Ishikawa (cell line): ENCODE results near the gene GALR2.

ENCODE experiments used
- EP300 ChIP-seq: IDR thresholded peaks from 2 replicates; pipeline ENCODE4 v1.6.1; 2012; ENCODE audit warnings: borderline replicate concordance
- MAX ChIP-seq: IDR thresholded peaks from 2 replicates; pipeline ENCODE4 v1.6.1; 2012
- NFIC ChIP-seq: IDR thresholded peaks from 2 replicates; pipeline ENCODE4 v1.6.1; 2012
- RAD21 ChIP-seq: IDR thresholded peaks from 2 replicates; pipeline ENCODE4 v1.6.1; 2012; ENCODE audit warnings: low read depth
- REST ChIP-seq: IDR thresholded peaks from 2 replicates; pipeline ENCODE4 v1.6.1; 2012; ENCODE audit warnings: low read depth, mild to moderate bottlenecking
- TCF12 ChIP-seq: IDR thresholded peaks from 2 replicates; pipeline ENCODE4 v1.6.1; 2012; ENCODE audit warnings: low read depth
- USF1 ChIP-seq: IDR thresholded peaks from 2 replicates; pipeline ENCODE4 v1.6.1; 2012
- YY1 ChIP-seq: IDR thresholded peaks from 2 replicates; pipeline ENCODE4 v1.6.1; 2012; ENCODE audit warnings: low read depth

GRCh38 chr17:76082326-76083251 lies 8.0 kb downstream of the GALR2 start:
- no peak for TF ChIP-seq TCF12
- TF ChIP-seq USF1, result no peak
- no peak for TF ChIP-seq MAX
- no peak for TF ChIP-seq REST
- peak; percentile 40 for TF ChIP-seq NFIC
- no peak for TF ChIP-seq RAD21
- no peak for TF ChIP-seq YY1
- no peak for TF ChIP-seq EP300
